GM18508 (cell line): ENCODE data around the gene SSBP3.
"Not testable (repeated sequence)": the region's sequence is repeated elsewhere in the genome, so short reads cannot be mapped to it uniquely, and the experiment has no call there.

ENCODE experiments used
- ATAC-seq: cut with Tn5 transposase; IDR thresholded peaks from one replicate; pipeline ENCODE4 v1.9.1; 2021; ENCODE audit warnings: moderate number of reproducible peaks; ENCODE audit not compliant: insufficient read depth, unreplicated experiment

Gene SSBP3

DNA sequence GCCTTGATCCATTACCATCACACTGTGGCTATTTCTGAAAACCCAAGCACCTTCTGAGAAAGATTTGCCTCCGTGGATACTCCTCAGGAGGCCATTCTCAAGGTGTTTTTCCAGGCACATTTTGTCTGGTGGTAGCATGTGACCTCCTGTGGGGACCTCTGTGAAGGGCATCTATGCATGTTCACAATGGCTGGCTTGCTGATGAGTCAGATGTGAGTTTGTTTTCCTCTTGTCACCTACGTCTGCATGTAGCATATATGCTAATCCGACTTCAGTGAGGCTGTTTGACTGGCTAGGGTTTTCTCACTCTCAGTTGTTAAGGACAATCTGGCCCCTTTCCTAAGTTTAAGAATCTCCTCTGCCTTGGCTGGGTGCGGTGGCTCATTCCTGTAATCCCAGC lies 198.3 kb downstream of the SSBP3 start:
- ATAC-seq = not testable (repeated sequence)

GRCh38 chr1:54207287-54207686 lies 198.9 kb downstream of the SSBP3 start:
- ATAC-seq = no peak

DNA sequence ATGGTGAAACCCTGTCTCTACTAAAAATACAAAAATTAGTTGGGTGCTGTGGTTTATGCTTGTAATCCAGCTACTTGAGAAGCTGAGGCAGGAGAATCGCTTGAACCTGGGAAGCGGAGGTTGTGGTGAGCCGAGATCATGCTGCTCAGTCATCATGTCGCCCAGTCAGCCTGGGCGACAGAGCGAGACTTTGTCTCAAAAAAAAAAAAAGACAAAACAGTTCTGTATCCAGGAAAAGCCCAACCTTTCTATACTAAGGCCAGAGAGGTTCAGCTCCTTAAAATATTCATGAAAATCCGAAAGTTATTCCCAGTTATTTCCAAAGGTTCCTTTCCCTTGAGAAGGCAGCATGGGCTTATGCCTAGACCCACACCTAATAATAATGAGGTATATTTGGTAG lies 202.0 kb downstream of the SSBP3 start:
- no peak for ATAC-seq

- ATAC-seq = no peak
These were observed 205.6 kb downstream of the SSBP3 start for GRCh38 chr1:54200519-54200997.

GRCh38 chr1:54199765-54200518 lies 206.3 kb downstream of the SSBP3 start, which contains the start of the genes CYB5RL and MRPL37:
CYB5RL (minus strand) TSS chr1:54200030; CDS start chr1:54195616, 4,414 bp downstream.
MRPL37 (plus strand) TSS chr1:54200167; CDS start chr1:54200244, 77 bp downstream.
- ATAC-seq = peak; percentile 83

- no peak for ATAC-seq
These were observed 206.9 kb downstream of the SSBP3 start for GRCh38 chr1:54199151-54199764.

- ATAC-seq = no peak
These were observed 212.7 kb downstream of the SSBP3 start for GRCh38 chr1:54193453-54193852.

DNA sequence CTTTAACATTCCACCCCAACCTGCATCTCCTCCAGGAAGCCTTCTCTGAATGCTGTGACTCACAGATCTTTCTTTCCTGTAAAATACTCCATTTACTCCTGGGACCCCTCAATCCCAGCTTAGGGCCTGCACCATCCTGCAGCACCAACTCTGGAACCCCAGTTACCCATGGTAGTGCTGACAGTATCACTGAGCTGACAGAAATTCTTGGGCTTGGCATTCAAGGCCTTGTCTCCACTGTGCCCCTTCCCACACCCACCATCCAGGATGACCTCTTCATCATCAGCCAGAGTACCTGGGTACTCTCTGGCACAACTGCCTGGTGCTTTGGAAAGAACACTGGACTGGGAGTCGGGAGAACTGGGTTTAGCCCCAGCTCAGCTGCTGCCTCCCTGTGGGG lies 214.7 kb downstream of the SSBP3 start:
- ATAC-seq = no peak

- no peak for ATAC-seq
These were observed 215.7 kb downstream of the SSBP3 start for GRCh38 chr1:54190526-54190925.

GRCh38 chr1:54188291-54188690 lies 217.9 kb downstream of the SSBP3 start:
- ATAC-seq = no peak

GRCh38 chr1:54186056-54186455 lies 220.1 kb downstream of the SSBP3 start:
- no peak for ATAC-seq

DNA sequence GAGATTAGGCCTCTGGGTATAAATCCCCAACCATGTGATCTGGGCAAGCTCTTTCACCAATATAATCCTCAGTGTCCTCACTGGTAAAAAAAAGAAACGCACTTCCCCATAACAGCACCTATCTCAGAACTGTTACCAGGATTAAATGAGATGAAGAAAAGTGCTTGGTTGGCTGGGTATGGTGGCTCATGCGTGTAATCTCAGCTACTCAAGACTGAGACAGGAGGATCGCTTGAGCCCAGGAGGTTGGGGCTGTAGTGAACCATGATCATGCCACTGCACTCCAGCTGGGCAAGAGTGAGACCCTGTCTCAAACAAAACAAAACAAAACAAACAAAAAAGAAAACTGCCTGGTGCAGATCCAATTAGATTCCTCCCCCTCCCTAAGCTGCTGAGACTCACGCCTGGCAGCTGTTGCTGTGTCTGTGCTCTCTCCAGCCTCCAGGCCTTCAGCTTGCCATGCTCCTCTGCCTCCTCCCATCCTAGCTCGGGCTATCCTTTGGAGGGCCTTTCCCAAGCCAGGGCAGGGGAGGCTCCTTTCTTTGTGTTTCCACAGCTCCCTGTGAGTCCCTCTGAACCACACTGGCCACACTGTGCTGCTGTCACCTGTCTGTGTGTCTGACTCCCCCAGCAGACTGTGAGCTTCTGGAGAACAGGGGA lies 225.4 kb downstream of the SSBP3 start:
- no peak for ATAC-seq

- no peak for ATAC-seq
These were observed 227.7 kb downstream of the SSBP3 start for GRCh38 chr1:54178296-54179070.

- ATAC-seq = no peak
These were observed 228.5 kb downstream of the SSBP3 start for GRCh38 chr1:54177726-54178125.

- no peak for ATAC-seq
These were observed 229.4 kb downstream of the SSBP3 start for GRCh38 chr1:54176621-54177327.
